ENCODE measurements around the gene DISC1. TPM values are rescaled to one million over a fixed set of nuclear protein-coding genes. Genes with fewer than 3 reads are reported as not detected.

DISC1 gene
- polyA plus RNA-seq, 1 donor from 2014 or later, result 0.84 TPM

GRCh38 chr1:231663211-231663792 lies 36.7 kb downstream of the DISC1 start:
- no peaks in the 10 kb centered on the region for H3K36me3 ChIP-seq (ENCODE audit: insufficient read depth, low read length)
- no peaks in the 10 kb centered on the region for H3F3A ChIP-seq (ENCODE audit: insufficient read depth, low read length, poor library complexity, severe bottlenecking)
- H3K9ac ChIP-seq (ENCODE audit: low read length), result no peak overlapping the region
- no peak overlapping the region for H3K27ac ChIP-seq (ENCODE audit: low read length)
- H3K9me2 ChIP-seq (ENCODE audit: insufficient read depth, low read length), result no peaks in the 10 kb centered on the region
- no peak overlapping the region for H3K4me3 ChIP-seq (ENCODE audit: low read length)
- H4K20me1 ChIP-seq (ENCODE audit: insufficient read depth), result no peaks in the 10 kb centered on the region
- H3K79me2 ChIP-seq (replicated peaks; ENCODE audit: insufficient read depth, low read length), result no peaks in the 10 kb centered on the region
- H3K4me2 ChIP-seq (ENCODE audit: low read length), result no peak overlapping the region
- H3K27me3 ChIP-seq (ENCODE audit: insufficient read depth, low read depth, low read length), result no peaks in the 10 kb centered on the region
- no peaks in the 10 kb centered on the region for H3K9me3 ChIP-seq (ENCODE audit: low read length)
- no peak for TF ChIP-seq SMC3 (conservative IDR thresholded peaks at IDR 0.05; ENCODE audit: poor library complexity)
- no peak for TF ChIP-seq EP300 (conservative IDR thresholded peaks at IDR 0.05; ENCODE audit: poor library complexity, severe bottlenecking)
- no peak for TF ChIP-seq CTCF (IDR thresholded peaks at IDR 0.05; ENCODE audit: poor library complexity, severe bottlenecking)
- TF ChIP-seq MXI1 (conservative IDR thresholded peaks at IDR 0.05; ENCODE audit: poor library complexity, severe bottlenecking), result no peak
- no peak for TF ChIP-seq RAD21 (conservative IDR thresholded peaks at IDR 0.05)
- TF ChIP-seq POLR2AphosphoS5 (IDR thresholded peaks at IDR 0.05), result no peak
- TF ChIP-seq EZH2 (IDR thresholded peaks at IDR 0.05; ENCODE audit: borderline replicate concordance, insufficient read depth, low read length, poor library complexity, severe bottlenecking), result no peak
- H2AFZ ChIP-seq (ENCODE audit: low read depth, low read length), result no peak overlapping the region

GRCh38 chr1:231665101-231665500 lies 38.5 kb downstream of the DISC1 start:
- no peaks in the 10 kb centered on the region for H3K9me3 ChIP-seq (ENCODE audit: low read length)
- no peak overlapping the region for H3K27ac ChIP-seq (ENCODE audit: low read length)
- no peaks in the 10 kb centered on the region for H3F3A ChIP-seq (ENCODE audit: insufficient read depth, low read length, poor library complexity, severe bottlenecking)
- H3K4me3 ChIP-seq (ENCODE audit: low read length), result no peak overlapping the region
- H2AFZ ChIP-seq (ENCODE audit: low read depth, low read length), result no peak overlapping the region
- no peaks in the 10 kb centered on the region for H3K9me2 ChIP-seq (ENCODE audit: insufficient read depth, low read length)
- no peak for TF ChIP-seq SMC3 (conservative IDR thresholded peaks at IDR 0.05; ENCODE audit: poor library complexity)
- TF ChIP-seq CTCF (IDR thresholded peaks at IDR 0.05; ENCODE audit: poor library complexity, severe bottlenecking), result no peak
- TF ChIP-seq REST (IDR thresholded peaks at IDR 0.05; ENCODE audit: borderline replicate concordance), result no peak
- no peak for TF ChIP-seq TAF1 (IDR thresholded peaks at IDR 0.05; ENCODE audit: low read depth)
- no peak for TF ChIP-seq POLR2AphosphoS5 (IDR thresholded peaks at IDR 0.05)
- TF ChIP-seq EP300 (conservative IDR thresholded peaks at IDR 0.05; ENCODE audit: poor library complexity, severe bottlenecking), result no peak
- no peak for TF ChIP-seq EZH2 (IDR thresholded peaks at IDR 0.05; ENCODE audit: borderline replicate concordance, insufficient read depth, low read length, poor library complexity, severe bottlenecking)
- TF ChIP-seq MXI1 (conservative IDR thresholded peaks at IDR 0.05; ENCODE audit: poor library complexity, severe bottlenecking), result no peak
- TF ChIP-seq RAD21 (conservative IDR thresholded peaks at IDR 0.05), result no peak
- no peak overlapping the region for H3K4me2 ChIP-seq (ENCODE audit: low read length)
- H3K79me2 ChIP-seq (replicated peaks; ENCODE audit: insufficient read depth, low read length), result no peaks in the 10 kb centered on the region
- no peak overlapping the region for H3K9ac ChIP-seq (ENCODE audit: low read length)
- H4K20me1 ChIP-seq (ENCODE audit: insufficient read depth), result no peaks in the 10 kb centered on the region
- no peaks in the 10 kb centered on the region for H3K27me3 ChIP-seq (ENCODE audit: insufficient read depth, low read depth, low read length)
- H3K36me3 ChIP-seq (ENCODE audit: insufficient read depth, low read length), result no peaks in the 10 kb centered on the region

All from neural cell (in vitro differentiated cells).